HG03196 (cell line): Measurements from ENCODE around the gene SP7.
"Not testable (repeated sequence)": the region's sequence is repeated elsewhere in the genome, so short reads cannot be mapped to it uniquely, and the experiment has no call there.

Experiments used
- ATAC-seq: cut with Tn5 transposase; IDR thresholded peaks from one replicate; pipeline ENCODE4 v1.9.1; 2021; ENCODE audit not compliant: unreplicated experiment

SP7 gene

GRCh38 chr12:53324113-53324778 lies 11.9 kb downstream of the SP7 start:
- peak; percentile 37 for ATAC-seq

DNA sequence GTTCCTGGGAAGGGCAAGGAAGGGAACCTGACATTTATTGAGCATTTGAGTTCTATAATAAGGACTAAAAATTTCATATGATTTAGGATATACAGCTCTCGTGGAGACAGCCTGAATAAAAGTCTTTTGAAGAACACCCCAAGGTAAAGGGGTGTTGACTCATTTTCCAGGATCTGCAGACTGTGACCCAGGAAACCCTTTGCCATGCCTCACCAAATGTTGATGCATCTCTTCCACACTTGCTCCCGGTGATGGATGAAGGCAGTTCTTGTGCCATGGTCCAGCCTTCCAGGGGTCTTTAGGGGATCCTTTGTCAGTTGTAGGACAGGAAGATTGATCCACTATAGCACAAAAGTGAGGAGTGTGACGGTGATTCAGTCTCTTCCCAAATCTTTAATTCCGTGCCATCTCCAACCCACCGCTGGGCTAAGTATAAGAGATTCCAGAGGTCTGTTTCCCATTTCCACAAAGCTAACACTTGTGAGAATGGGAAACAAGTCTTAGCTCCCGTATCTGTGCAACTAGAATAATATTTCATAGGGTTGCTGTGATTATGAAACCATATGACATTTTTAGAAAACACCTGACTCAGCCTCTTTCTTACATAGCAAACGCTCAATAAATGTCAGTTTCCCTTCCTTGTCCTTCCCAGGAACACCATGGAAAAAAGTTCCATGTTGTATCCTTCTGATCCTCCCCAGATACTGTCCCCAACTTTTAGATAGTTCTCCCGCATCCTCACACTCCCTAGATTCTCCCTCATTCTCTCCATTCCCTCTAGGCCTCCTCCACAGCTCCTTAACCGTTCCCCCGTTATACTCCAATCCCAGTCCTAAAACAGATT lies 15.6 kb downstream of the SP7 start:
- ATAC-seq, result no peak

DNA sequence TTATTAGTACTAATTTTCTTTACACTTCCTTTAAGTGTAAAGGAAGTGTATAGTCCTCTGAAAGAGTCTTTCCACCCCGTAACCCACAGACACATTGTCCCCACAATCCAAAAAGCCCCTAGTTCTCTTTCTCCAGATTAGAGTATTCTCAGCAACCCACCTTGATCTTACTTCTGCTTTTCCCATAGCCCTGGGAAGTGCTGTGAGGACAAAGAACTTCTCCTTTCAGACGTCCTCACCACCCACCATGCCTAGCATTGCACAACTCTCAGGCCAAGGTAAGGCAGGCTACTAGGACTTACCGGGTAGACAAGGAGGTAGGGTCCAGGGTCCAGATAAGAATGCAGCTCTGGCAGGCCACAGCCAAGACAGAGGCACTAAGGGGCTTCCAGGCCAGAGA lies 22.2 kb downstream of the SP7 start:
- ATAC-seq, result no peak

DNA sequence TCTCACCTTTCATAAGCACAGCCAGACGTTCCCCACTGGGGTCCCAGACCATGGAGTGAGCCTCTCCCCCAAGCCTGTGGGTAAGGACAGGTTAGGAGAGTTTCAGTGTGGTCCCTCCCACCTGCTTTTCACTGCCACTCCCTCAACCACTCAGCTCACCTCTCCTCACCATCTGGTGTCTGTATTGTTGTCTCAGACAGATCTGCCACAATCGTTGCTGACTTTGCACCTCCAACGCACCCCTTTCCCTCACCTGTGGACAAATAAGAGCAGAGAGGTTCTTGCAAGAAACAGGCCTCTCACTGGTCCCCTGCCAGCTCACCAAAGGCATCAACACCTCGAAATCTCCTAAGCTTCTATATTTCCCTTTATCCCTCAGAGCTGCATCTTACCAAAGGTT lies 27.9 kb downstream of the SP7 start:
- ATAC-seq, result no peak

DNA sequence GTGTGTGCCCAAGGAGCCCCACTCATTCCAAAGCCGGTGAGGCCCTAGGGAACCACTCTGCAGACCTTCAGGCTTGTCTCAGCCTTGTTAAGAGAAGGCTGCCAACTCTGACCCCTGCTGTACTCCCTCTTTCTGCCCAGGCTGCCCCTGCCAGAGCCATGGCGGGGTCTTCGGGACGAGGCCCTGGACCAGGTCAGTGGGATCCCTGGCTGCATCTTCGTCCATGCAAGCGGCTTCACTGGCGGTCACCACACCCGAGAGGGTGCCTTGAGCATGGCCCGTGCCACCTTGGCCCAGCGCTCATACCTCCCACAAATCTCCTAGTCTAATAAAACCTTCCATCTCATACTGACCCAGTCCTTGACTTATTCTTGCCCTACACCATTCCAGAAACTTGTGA lies 29.3 kb downstream of the SP7 start:
- no peak for ATAC-seq

DNA sequence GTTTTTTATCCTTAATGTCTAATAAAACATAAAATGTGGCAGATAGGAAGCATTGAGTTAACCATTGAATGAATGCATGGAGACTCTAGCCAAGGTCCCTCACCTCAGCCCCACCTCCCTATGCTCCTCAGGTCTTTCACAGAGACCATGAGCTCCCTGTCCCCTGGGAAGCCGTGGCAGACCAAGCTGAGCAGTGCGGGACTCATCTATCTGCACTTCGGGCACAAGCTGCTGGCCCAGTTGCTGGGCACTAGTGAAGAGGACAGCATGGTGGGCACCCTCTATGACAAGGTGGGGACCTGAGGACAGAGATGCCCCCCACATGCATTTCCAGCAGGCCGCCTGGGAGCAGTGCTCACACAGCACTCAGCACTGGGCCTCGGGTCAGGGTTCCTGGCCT lies 33.3 kb downstream of the SP7 start:
- ATAC-seq, result no peak

DNA sequence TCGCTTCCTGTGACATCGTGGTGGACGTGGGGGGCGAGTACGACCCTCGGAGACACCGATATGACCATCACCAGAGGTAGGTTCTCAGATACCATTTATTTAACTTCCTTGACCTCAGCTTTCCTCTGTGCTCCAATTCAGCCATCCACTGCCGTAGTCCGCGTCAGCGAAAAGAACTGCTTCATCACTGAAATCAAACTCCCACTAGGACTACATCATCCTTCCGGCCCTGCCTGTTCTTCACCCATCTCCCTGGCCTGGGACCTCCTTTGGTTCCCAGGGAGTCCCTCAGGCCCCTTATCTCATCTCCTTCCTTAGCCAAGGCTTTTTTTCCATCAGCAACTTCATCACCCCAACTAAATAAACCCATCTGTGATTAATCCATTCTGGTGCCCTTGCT lies 36.0 kb downstream of the SP7 start:
- ATAC-seq, result no peak

GRCh38 chr12:53299454-53300180 lies 36.5 kb downstream of the SP7 start, which contains the start of gene MYG1:
Gene MYG1 (plus strand): TSS chr12:53299695. CDS start chr12:53299738, 43 bp downstream.
- ATAC-seq, result peak; percentile 67

DNA sequence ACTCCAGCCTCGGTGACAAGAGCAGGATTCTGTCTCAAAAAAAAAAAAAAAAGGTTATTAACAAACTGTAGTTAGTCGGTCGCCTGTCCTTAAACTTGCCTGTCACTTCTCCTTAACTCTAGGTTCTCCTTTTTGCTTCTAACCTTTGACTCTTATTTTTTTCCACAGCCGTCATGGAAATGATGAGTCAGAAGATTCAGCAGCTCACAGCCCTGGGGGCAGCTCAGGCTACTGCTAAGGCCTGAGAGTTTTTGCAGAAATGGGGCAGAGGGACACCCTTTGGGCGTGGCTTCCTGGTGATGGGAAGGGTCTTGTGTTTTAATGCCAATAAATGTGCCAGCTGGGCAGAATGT lies 37.1 kb downstream of the SP7 start:
- ATAC-seq, result no peak

DNA sequence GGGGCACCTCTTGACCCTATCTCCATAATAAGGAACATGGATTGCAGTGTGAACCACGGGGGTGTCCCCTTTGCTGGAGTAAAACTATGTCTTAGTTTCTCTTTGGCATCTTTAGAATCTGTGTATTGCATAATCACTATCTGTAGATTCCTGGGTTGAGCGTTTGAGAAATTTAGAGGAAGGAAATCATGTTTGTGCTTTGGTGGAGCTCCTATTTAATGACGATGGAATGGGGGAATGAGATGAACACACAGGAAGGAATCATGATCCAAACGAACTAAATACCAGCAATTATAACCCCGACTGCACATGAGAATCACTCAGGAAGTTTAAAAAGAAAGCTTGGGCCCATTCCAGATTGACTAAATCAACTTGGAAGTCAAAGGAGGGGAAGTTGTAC lies 38.0 kb downstream of the SP7 start:
- ATAC-seq, result no peak

GRCh38 chr12:53297106-53297505 lies 39.0 kb downstream of the SP7 start:
- not testable (repeated sequence) for ATAC-seq

DNA sequence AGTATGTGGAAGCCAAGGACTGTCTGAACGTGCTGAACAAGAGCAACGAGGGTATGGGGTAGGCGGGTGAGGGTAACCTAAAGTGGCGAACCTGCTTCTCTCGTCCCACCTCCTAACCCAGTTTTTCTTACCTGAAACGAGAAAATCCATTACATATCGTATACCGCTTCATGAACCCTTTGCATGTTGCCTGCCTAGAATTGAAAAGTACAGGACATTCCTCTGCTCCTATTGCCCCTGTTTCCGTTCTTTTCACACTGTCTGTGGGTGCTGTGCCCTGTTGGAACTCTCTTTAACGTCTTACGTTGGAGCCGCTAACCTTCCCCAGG lies 40.3 kb downstream of the SP7 start:
- no peak for ATAC-seq

DNA sequence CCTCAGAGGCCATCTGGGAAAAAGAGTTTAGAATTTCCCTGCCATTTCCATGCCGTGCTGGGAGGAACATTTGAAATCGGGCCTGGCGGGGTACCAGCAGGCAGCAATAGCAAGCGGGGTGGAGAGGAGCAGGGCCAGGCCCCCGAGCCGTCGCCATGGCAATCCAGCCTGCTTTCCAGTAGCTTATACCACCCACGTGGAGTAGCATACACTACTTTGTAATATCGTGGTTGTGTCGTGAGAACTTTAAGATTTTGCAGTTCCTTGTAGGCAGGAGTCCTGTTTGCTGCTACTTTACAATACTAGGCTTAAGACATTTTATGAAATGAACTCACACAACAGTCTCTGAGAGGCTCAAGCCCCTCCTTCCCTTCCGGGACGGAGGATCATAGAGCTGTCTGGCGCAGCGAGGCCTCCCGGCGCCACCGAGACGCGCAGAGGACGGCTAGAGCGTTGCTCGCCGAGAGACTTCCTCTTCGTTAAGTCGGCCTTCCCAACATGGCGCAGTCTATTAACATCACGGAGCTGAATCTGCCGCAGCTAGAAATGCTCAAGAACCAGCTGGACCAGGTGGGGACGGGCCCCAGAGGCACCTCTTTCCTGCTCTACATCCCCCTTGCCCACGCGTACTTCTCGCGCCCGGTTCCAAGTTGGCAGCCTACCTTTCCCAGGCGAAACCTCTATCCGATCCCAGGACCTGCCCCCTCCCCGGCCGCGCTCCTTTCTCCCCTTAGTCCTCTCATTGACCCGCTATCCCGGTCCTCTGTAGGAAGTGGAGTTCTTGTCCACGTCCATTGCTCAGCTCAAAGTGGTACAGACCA lies 40.9 kb downstream of the SP7 start, which contains the start of gene PFDN5:
Gene PFDN5, plus strand, starts transcription at position 473 of the 821 bp plus-strand sequence. Its CDS starts 26 bp downstream, at position 499.
- peak; percentile 84 for ATAC-seq

GRCh38 chr12:53292426-53292825 lies 43.7 kb downstream of the SP7 start:
- ATAC-seq, result no peak

GRCh38 chr12:53290661-53291060 lies 45.5 kb downstream of the SP7 start:
- no peak for ATAC-seq

DNA sequence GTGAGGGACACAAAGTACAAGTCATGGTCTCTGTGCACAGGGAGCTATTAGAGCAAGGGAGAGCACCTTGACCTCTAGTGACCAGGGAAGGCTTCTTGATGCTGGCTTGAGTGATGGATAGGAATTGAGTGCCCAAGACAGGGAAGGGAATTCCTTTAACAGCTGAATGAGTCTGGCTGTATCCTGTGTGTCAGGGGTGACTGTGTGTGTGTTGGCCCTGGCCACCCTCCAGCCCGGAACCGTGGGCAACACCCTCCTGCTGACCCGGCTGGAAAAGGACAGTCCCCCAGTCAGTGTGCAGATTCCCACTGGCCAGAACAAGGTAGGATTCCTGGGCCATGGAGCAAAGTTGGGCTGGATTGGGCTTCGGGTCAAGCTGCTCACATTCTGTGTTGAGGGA lies 46.3 kb downstream of the SP7 start:
- no peak for ATAC-seq

DNA sequence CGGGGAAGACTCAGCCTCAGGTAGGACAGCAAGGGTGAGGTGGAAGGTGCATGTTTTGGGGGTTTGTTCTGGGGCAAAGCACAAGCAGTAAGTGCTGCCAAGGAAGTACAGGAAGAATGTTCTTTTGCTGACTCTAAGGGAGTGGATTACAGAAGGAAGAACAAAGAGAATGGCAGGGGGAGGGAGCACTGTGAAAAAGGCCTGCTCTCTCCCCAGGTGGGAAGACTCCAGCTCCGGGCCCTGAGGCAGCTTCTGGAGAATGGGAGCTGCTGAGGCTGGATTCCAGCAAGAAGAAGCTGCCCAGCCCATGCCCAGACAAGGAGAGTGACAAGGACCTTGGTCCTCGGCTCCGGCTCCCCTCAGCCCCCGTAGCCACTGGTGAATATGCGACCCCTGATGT lies 47.8 kb downstream of the SP7 start:
- ATAC-seq, result no peak

- ATAC-seq, result no peak
Observed at GRCh38 chr12:53287741-53288216, 48.4 kb downstream of the SP7 start.

DNA sequence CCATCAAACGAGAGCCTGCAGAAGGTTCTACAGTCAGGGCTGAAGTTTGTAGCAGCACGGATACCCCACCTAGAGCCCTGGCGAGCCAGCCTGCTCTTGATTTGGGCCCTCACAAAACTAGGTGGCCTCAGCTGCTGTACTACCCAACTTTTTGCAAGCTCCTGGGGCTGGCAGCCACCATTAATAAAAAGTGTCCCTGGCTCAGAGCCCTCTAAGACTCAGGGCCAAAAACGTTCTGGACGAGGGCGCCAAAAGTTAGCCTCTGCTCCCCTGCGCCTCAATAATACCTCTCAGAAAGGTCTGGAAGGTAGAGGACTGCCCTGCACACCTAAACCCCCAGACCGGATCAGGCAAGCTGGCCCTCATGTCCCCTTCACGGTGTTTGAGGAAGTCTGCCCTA lies 49.7 kb downstream of the SP7 start:
- no peak for ATAC-seq

DNA sequence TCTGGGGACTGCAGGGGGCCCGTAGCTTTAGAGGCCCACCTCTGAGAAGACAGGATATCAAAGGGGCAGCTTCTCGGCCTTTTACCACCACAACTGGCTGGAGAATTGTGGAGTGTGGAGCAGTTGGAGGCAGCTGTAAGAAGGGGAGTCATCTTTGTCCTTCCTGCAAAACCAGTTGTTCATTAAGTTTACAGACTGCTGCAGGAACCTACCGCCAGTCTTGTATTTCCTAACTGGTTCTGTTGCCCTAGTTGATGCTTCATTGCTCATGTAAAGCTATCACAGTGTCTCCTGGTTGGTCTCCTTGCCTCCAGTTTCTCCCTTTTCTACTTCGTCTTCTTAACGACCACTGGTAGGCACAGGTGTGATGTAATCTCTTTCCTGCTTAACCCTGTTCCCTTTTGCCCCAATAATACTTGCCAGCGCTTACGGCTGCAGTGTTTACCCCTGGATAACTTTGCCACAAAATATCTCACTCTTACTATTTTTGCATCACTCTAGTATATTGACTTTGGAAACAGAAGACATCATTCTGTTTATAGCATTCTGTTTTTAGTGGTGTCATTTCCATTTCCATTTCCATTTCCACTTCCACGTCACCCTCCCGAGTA lies 56.2 kb downstream of the SP7 start:
- ATAC-seq, result no peak
